Measurements from ENCODE around the gene RYR1.

DNA sequence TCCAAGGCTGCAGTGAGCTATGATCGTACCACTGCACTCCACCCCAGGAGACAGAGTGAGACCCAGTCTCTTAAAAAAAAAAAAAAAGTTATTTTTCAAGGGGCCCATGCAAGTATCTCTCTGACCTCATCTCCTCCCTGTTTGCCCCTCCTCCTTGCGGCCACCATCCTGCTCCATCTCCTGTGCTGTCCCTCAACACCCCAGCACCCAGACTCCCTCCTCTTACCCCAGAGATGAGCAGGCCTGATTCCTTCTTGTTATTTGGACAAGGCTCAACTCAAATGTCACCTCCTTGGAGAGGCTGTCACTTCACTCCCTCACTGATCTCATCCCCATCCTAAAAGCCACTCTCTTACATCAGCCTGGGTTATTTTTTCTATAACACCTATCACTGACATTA is 4.4 kb downstream of the RYR1 start:
- no peak for TF ChIP-seq POLR2A (IDR thresholded peaks at IDR 0.05)
- TF ChIP-seq, protein P1, sequence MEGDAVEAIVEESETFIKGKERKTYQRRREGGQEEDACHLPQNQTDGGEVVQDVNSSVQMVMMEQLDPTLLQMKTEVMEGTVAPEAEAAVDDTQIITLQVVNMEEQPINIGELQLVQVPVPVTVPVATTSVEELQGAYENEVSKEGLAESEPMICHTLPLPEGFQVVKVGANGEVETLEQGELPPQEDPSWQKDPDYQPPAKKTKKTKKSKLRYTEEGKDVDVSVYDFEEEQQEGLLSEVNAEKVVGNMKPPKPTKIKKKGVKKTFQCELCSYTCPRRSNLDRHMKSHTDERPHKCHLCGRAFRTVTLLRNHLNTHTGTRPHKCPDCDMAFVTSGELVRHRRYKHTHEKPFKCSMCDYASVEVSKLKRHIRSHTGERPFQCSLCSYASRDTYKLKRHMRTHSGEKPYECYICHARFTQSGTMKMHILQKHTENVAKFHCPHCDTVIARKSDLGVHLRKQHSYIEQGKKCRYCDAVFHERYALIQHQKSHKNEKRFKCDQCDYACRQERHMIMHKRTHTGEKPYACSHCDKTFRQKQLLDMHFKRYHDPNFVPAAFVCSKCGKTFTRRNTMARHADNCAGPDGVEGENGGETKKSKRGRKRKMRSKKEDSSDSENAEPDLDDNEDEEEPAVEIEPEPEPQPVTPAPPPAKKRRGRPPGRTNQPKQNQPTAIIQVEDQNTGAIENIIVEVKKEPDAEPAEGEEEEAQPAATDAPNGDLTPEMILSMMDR (IDR thresholded peaks at IDR 0.05) = no peak
